ENCODE results near the gene TMC4.
A peak's percentile ranks its signal among the peaks of the same experiment; 100 is the strongest.
"Not testable (repeated sequence)": the region's sequence is repeated elsewhere in the genome, so short reads cannot be mapped to it uniquely, and the experiment has no call there.

Gene TMC4

DNA sequence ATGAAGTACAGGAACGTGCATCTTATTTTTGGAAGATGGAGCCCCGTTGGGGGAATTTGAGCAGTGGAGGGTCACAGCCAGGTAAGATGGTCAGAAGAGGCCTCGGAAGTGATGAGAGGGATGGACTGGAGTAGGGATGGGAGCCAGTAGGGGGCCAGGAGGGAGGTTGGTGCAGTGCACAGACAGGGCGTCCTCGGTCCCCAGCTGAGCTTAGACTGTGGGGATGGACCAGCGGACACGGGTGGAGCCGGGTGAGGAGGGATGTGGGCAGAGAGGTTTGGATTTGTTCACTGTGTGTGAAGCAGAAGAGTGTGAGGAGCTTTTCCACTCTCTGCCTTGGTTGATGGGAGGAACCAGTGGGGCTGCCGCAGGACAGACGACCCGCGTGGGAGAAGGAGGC lies 38.3 kb upstream of the TMC4 start:
- H3K4me3 ChIP-seq (ENCODE audit: control insufficient read depth, low read depth, low read length) = no peak overlapping the region
- no peak for DNase-seq (ENCODE audit: low read depth)
- TF ChIP-seq, protein P1, sequence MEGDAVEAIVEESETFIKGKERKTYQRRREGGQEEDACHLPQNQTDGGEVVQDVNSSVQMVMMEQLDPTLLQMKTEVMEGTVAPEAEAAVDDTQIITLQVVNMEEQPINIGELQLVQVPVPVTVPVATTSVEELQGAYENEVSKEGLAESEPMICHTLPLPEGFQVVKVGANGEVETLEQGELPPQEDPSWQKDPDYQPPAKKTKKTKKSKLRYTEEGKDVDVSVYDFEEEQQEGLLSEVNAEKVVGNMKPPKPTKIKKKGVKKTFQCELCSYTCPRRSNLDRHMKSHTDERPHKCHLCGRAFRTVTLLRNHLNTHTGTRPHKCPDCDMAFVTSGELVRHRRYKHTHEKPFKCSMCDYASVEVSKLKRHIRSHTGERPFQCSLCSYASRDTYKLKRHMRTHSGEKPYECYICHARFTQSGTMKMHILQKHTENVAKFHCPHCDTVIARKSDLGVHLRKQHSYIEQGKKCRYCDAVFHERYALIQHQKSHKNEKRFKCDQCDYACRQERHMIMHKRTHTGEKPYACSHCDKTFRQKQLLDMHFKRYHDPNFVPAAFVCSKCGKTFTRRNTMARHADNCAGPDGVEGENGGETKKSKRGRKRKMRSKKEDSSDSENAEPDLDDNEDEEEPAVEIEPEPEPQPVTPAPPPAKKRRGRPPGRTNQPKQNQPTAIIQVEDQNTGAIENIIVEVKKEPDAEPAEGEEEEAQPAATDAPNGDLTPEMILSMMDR (IDR thresholded peaks at IDR 0.05; ENCODE audit: control insufficient read depth, insufficient read depth, low read depth, low read length, missing control alignments) = no peak

DNA sequence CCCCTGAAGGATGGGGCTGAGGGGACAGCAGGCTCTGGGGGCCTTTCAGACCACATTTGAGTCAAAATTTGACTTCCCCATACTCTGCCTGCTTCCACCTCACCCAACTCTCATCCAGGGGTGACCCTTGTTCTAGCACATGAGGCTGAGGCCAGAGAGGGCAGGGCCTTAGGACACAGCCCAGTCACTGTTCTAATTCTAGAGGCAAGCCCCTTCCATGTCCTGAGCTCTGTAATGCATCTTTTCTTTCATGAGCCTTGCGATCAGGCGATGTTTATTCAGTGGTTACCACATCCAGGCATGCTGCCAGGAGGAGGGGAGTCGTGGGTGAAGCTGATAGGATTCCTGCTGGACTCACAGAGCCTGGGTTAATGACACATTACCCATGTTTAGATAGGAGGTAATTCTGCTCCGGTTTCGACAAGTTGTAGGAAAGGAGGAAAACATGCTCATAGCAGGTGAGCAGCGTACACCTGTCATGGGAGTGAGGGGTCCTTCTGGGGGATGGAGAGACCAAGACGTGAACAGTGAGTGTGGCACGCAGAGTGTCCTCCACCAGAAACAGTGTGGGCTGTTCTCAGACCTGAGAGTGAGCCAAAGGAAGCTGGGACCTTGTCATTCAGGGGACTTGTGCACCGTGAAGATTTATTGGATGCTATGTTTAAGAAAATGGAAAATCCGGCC lies 37.0 kb upstream of the TMC4 start:
- DNase-seq (ENCODE audit: low read depth) = peak; percentile 90

DNA sequence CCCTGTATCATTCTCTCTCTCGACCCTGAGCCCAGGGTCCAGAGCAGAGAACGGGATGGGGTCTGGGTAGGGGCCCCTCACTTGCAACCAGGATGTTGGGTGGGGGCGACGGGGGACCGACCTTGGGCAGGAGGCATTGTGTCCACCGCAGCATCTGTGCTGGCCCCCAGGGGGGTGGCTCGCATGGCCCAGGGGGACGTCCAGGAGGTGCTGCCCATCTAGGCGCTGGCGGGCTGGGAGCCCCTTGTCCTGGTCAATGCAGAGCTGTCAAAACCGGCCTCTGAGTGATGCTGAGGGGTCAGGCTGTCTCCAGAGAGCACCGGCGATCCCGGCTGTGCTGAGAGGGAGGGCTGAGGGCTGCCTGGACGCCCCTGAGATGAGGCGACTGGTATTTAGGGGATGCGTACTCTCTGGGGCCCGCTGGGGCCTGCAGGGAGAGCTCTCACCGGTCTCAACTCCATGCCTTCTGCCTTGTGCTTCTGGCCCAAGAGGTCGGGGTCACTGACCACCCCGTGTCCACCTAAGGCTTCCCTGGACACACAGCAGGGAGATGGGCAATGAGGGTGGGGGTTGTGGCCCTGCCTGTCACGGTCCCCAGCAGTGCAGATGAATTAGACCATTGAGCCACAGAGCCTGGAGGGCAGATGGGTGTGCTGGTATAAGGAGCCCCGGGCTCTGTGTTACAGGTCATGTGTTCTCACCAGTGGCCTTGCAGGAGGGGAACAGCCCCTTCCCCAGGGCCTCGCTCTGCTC lies 36.3 kb upstream of the TMC4 start:
- no peak overlapping the region for H3K4me3 ChIP-seq (ENCODE audit: control insufficient read depth, low read depth, low read length)
- no peak for DNase-seq (ENCODE audit: low read depth)
- TF ChIP-seq, protein P1 (IDR thresholded peaks at IDR 0.05; ENCODE audit: control insufficient read depth, insufficient read depth, low read depth, low read length, missing control alignments) = no peak

More for the DNA sequence above, 37.0 kb upstream of the TMC4 start:
- TF ChIP-seq, protein P1 (IDR thresholded peaks at IDR 0.05; ENCODE audit: control insufficient read depth, insufficient read depth, low read depth, low read length, missing control alignments) = no peak
- H3K4me3 ChIP-seq (ENCODE audit: control insufficient read depth, low read depth, low read length) = no peak overlapping the region

DNA sequence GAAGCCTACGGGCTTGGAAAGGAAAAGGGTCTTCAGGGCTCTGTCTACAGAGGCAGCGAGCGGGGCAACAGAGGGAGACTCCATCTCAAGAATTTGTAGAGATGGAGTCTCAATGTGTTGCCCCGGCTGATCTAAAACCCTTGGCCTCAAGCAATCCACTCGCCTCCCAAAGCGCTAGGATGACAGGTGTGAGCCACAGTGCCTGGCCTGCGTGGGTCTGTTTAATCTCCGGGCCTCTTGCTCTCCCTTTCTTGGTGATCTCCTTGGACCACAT lies 35.8 kb upstream of the TMC4 start:
- no peak for DNase-seq (ENCODE audit: low read depth)
- TF ChIP-seq, protein P1 (IDR thresholded peaks at IDR 0.05; ENCODE audit: control insufficient read depth, insufficient read depth, low read depth, low read length, missing control alignments) = no peak
- H3K4me3 ChIP-seq (ENCODE audit: control insufficient read depth, low read depth, low read length) = no peak overlapping the region

DNA sequence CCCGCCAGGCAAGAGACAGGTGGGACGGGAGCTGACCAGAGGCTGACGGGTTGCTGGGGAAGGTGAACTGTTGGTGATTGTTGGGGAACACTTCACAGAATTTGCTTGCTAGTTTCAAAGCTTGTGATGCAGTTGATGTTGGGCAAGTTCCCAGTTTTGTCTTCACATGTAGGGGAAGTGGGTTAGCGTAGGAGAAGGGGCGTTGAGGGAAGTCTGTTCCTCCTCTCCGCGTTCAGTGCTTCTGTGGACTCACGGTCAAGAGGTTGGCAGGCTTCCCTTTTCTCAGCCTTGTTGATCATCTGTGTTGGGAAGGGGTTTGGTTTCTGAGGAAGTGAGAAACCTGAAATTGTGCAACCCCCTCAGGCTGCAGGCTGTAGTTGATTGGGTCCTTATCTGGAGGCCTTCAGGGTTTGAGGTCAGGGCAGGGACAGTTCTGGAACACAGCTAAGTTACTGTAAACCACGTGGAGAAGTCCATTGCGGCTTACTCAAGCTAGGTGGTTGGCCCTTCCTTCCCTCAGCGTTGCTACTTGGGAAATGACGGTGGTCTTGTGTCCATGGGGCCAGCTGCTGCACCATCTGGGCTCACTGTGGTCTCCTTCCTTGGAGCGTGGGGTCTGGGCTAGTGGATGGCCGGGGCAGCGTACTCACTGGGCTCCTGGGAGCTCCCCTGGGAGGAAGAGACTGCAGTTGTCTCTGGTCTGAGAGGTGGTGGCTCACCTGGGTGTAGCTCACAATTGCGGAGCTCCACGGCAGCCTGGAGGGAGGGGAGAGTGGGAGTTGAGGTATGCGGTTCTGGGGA lies 35.2 kb upstream of the TMC4 start:
- H3K4me3 ChIP-seq (ENCODE audit: control insufficient read depth, low read depth, low read length) = no peak overlapping the region
- no peak for DNase-seq (ENCODE audit: low read depth)
- TF ChIP-seq, protein P1 (IDR thresholded peaks at IDR 0.05; ENCODE audit: control insufficient read depth, insufficient read depth, low read depth, low read length, missing control alignments) = no peak

DNA sequence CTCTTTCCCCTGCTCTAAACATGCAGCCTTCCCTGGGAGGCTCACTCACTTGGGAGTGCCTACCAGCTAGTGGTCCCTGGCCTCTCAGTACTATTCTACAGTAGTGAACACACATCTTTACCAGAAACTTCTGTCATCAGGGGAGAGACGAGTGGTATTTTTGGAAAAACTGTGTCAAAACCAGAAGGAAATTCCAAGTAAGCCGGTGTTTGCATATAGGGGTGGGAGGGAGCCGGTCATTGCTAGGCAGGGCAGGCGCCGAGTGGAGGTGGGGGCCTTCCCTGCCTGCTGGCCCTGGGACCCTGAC lies 34.7 kb upstream of the TMC4 start:
- DNase-seq (ENCODE audit: low read depth) = no peak
- H3K4me3 ChIP-seq (ENCODE audit: control insufficient read depth, low read depth, low read length) = no peak overlapping the region
- TF ChIP-seq, protein P1 (IDR thresholded peaks at IDR 0.05; ENCODE audit: control insufficient read depth, insufficient read depth, low read depth, low read length, missing control alignments) = no peak

DNA sequence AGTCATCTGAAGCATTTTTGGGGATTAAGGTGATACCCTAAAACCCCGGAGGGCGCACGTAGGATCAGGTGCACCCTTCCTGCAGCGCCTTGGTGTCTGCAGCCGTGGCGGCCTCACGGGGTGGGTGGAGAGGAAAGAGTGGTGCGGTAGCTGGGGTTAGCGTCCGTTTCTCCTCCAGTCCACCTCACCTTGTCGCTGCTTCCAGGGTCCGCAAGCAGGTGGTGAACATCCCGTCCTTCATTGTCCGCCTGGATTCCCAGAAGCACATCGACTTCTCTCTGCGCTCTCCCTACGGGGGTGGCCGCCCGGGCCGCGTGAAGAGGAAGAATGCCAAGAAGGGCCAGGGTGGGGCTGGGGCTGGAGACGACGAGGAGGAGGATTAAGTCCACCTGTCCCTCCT lies 34.2 kb upstream of the TMC4 start:
- DNase-seq (ENCODE audit: low read depth); H3K4me3 ChIP-seq (ENCODE audit: control insufficient read depth, low read depth, low read length): not testable (repeated sequence)

Data from AG09309 (cell line).